Stimulated activated naive CD8-positive, alpha-beta T cell treated with anti-CD3 and anti-CD28 coated beads, Interleukin-15, Interleukin-2, amounts not matched to agents 100 U/mL and 50 U/mL, for 24 hours (primary cell): ENCODE data around the gene EGFLAM.
A peak's percentile ranks its signal among the peaks of the same experiment; 100 is the strongest.

ENCODE experiments used
- ATAC-seq: fragments of 150-1000 bp; cut with Tn5 transposase; one replicate; pipeline ENCODE4 v1.10.0; 2021
- DNase-seq: peaks from one replicate; pipeline ENCODE4 v3.0.0; 2021

EGFLAM gene

DNA sequence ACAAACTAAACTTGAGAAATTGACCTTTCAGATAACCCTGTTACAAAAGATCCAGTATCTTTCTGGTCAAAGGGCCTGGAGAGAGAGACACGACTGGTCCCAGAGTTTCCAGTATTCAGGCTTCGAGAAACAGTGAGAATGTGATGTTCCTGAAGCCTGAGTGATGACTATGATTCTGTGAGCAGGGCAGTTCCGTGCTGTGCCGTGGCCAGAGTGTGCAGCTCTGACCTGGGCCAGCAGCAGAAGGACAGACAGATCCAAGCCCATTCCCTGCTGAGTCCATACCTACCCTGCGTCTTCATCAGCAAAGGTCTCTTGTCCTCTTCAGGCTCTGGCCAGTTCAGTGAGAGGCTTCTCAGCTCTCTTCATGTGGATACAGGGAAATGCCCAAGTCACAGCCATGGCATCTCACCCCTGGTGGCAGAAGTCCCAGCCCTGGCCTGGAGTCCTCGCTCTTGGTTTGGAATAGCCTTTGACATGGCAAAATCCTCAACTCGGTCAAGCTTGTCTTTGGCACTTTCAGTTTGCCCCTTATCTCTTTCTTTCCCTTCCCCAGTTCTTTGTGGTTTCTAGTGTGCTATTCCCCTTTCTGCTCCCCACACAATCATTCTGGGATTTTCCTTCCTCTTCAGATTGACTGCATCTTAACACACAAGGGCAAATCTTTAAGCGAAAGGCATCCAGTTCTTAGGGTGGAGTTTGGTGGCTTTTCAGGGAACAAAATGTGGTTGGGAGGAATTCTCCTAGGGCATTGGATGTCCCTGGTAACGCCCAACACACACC is 190.4 kb downstream of the EGFLAM start:
- no peak for DNase-seq
- ATAC-seq = no peak

DNA sequence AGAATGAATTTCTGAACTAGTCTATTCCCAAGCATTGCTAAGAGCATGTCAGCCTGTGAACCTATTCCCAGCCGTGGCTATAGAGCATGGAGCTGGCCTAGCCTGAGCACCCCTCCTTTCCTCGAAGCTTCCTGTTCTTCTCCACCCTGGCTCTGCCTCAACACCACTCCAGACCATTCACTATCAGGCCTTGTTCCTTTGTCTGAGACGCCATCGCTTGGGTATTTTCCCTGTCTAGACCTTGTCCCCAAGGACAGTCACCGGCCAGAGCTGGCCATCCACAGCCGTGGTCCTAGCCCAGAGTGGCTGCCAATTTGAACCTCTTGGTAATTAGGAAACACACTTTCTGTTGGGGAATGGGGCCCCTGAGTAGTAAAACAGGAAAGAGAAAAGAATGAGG is 192.3 kb downstream of the EGFLAM start:
- ATAC-seq (no peak), DNase-seq (no peak)

DNA sequence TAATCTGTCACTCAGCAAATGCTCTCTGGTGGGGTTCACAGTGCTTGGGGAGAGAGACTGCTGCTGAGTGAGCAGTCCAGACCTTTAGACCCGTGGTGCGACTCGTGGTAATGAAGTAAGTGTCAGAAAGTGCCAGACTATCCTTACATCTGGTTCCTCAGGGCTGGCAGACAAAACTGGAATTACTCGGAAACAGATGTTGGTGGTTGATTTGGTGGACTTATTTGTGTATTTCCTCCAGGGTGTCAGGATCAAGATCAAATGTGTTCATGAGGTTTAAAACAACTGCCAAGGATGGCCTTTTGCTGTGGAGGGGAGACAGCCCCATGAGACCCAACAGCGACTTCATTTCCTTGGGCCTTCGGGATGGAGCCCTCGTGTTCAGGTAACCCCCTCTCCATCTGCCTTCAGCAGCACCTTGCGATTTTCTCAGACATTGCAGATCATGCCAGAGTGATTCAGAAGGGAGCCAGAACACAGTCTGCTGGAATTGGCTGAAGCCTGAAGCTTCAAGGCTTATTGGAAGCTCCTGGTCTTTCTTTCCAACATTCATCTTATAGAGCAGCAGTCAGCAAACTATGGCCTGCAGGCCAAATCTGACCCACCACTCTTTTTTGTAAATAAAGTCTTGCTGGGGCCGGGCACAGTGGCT is 192.8 kb downstream of the EGFLAM start:
- DNase-seq (no peak), ATAC-seq (no peak)

DNA sequence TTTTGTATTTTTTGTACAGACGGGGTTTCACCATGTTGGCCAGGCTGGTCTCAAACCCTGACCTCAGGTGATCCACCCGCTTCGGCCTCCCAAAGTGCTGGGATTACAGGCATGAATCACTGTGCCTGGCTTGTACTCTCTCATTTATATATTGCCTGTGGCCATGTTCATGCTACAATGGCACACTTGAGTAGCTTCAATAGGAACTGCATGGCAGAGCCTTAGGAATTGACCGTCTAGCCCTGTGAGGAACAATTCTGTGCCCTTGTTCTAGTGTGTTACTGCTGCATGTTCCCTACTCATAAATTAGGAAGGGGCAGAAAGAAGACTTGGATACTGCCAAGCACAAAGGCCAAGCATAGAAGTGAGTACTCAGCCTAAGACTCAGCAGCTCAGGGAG is 193.8 kb downstream of the EGFLAM start:
- ATAC-seq (no peak), DNase-seq (no peak)

DNA sequence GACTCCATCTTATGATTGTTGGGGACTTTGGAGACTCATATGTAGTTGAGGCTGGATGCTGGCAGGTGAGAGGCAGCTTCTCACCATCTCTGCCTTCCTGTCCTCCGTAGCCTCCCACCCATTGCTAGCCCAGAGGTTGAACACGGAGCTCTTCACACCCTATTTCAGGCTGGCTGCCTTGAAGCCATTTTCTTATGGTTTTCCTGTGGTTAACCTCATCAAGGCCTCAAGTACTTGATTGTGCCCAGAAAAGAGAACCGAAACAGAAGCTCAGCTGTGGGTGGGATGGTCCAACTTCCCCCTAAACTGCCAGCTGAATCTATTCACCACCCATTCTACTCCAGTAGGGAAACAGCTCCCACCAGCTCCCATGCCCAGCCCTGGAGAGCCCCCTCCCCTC is 195.1 kb downstream of the EGFLAM start:
- peak; percentile 94 for ATAC-seq
- DNase-seq = peak; percentile 43

DNA sequence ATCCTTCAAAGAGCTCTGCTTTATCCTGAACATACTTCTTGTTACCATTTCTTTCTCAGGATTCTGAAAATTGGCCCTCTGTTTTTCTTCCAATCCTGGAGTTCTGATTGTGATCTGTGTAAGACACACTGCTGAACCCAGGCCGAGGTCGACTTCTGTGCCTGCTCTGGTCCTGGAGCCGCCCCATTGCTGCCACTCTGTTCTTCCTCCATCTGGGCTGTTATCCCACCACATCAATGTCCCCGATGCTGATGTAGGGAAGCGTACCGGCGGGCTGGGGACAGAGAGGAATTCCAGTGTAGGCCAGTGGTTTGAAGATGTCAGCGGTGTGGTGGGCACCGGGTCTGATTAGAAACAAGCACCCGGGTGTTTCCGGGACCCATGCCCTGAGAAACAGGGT is 195.6 kb downstream of the EGFLAM start:
- DNase-seq (no peak), ATAC-seq (no peak)

DNA sequence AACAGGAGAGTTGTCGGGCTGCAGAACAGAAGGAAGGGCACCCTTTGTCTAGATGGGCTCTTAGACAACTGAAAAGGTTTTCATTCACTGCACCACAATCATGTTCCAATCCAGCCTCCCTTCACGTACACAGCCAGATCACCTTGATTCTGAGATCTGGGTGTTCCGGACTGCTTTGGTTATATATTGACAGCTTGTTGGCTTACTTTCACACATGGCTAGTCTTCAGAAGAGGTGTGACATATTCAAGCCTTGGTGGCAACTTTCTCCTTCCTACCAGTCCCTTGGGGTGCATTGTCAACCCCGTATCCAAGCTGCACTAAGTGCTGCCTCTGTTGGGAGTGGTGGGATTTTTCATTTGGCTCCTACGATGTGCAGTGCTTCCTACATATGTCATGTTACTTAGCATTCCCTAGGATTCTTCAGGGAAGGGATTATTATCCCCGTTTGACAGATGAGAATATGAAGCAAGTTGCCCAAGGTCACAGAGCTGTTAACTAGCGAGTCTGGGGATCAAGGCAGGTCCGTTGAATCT is 197.5 kb downstream of the EGFLAM start:
- DNase-seq (no peak), ATAC-seq (no peak)

DNA sequence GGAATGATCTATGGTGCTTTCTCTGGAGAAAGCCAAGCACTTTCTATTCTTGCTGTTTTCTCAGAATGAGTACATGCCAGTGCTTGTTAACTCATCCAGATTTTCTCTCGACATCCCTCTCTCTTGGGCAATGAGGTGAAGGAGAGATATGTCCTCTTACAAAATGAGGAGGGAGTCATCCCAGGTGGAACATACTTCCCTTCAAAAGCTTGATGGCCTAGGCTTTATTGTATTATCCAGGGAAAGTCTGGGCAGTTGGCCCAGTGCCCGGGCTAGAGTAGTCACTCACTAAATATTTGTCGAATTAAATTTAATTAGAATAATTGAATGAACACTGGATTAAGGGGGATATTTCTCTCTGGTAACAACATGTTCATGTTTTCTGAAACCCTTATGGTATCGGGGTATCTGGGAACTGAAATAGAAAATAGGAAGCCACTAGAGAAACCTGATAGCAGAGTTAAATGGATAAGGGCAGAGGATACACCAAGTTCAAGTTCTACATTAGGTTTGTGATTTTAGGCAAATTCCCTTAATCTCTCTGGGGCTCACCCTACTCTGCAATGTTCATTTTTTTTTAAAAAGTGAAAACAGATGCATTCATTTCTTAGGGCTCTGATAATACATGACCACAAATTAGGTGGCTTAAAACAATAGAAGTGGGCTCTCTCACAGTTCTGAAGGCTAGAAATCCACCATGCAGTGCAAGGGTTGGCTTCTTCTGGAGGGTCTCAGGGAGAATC is 198.5 kb downstream of the EGFLAM start:
- ATAC-seq = no peak

DNA sequence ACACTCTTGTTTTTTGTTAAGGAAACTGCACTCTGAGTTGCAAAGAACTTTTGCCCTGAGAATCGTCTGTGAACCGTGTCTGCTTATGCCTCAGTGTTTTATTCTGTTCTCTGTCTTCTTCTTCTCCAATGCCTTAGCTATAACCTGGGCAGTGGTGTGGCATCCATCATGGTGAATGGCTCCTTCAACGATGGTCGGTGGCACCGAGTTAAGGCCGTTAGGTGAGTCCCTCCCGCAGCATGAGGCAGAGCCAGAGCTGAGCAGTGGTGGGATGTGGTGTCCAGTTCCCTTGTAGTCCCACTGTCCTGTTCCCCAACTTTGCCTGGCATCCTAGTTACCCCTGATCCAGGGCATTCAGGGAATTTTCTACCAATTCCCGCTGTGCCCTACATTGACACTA is 199.8 kb downstream of the EGFLAM start:
- DNase-seq (no peak), ATAC-seq (no peak)

More for the DNA sequence above, 198.5 kb downstream of the EGFLAM start:
- no peak for DNase-seq

DNA sequence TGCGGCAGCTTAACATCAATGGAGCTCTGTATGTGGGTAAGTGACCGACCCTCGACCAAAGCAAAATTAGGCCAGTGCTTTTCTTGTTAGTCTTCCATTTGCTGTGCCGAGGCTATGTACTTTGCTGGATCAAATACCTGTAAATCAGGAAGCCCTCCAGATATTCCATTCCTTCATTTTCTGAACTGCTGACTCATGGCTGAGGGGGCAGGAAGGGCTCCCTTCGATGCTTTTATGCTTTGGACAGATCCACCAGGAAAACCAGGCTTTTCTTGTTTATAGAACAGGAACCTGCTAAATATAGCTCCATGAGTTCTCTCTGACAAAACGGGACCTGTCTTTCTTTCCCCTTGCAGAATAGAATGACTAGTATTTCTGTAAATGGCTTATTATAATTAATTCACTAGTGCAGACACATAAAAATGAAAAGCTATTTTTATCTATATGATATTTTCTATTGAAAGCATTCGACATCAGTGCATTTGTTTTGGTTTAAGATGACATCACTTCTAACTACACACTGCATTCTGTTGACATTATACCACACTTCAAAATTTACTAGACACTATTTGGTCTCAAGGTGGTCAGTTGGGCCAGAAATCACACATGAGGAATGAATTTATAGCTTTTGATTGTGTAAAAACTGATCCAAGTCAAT is 204.7 kb downstream of the EGFLAM start:
- no peak for DNase-seq
- no peak for ATAC-seq

DNA sequence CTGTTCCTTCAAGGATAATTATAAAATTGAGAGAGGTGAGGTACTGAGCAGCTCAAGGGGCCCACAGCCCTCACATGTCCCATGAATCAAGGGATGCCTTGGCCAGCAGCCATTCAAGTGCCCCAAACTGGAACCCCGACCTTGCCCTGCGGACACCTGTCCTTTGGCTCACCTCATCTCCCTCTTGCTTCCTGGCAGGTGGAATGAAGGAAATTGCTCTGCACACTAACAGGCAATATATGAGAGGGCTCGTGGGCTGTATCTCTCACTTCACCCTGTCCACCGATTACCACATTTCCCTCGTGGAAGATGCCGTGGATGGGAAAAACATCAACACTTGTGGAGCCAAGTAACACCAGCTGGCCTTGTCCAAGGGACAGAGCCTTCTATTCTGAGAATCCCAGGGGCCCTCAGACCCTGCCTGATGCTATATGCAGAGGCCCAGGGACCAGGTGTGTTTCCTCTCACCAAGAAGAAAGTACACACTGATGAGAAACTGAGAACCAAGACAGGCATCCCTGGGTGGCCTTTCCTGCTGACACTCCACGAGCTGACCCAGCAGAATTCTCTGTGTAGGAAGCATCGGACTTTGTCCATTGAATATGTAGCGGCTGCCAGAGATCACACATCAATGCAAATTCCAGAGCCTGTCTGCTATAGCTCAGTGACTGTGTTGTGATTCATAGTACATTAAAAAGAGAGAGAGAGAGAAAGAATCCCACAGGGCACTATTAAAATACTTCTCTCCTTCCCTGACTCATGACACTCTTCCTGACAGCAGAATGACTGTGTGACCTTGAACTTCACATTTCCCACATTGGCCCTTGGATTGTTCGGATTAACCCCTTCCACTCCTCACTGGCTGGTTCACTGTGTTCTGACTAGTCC is 205.5 kb downstream of the EGFLAM start:
- DNase-seq (no peak), ATAC-seq (no peak)

DNA sequence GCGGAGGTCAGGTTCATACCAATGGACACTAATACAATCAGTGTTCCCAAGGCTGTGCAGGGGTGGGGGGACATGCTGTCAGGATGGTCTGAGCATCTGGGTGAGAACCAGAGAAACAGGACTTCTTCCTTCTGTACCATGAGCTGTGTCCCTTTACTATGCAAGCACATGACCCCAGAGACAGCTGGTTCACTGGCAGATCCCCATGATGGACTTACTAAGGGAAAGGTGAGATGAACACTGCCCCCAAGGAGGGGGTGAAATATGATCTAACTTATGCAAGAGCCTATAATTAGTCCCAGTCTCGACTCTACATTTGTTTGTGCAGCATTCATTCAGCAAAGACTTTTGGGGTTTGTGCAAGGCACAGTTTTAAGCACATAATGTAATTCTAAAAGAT is 206.7 kb downstream of the EGFLAM start:
- ATAC-seq (no peak), DNase-seq (no peak)

DNA sequence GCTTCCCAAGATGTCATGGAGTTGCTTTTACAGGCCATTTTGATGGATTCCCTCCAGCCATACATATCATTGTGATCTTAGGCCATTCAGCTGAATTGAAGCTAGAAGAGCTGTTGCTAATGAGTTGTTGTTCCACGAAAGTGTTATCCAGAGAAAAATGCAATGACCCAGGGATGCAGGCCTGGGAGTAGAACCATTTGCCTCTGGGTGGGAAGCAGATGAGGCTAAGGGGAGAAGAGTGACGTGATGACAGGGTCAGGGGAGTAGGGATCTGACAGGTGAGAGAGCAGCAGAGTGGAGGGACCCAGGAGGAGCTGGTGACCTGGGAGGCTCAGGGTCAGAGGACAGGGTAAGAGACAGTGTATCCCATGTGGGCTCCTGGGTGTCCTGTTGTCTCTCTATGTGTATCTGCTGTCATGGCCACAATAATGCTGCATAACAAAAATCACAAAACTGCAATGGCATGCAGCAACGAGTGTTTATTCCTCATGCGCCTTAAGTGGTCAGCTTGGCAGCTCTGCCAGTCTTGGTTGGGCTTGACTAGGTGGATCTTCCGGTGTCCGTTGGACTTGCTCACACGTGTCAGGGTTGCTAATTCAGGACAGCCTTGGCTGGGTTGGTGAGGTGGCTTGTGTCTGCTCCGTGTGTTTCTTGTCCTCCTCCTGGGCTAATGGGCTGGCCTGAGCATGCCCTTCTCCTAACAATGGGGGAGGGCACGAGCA is 207.5 kb downstream of the EGFLAM start:
- no peak for DNase-seq
- ATAC-seq = no peak

DNA sequence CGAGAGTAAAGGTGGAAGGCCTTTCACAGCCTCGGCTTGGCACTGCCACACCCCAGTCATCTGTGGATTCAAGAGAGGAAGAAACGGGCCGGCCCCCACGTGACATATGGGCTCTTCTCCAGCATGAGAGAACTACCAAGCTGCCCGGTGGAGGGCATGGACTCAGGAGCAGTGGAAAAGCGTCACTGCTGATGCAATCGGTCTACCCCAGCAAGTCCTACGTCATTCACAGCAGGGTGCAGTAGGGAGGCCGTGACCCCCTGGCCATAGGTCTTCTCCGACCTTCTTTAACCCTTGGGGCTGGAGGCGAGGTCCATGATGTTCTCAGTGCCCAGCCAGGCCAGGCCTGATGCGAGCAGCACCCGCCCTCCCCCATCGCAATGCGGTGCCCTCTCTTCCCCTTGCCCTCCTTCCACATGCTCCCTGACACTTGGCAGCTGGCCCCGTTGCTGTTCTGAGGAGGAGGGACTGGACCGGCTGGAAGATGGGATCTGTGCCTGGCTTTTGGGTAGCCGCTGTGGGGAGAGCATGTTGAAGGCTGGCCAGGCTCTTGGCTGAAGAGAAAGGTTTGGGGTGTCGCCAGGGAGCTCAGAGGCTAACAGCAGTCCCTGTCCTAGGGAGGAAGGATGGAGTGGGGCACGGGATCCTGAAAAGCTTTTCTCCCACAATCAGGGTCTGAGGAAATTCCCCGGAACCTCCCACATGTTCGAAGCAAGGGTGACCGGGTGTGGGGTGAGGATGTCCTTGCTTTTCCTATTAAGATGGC is 208.2 kb downstream of the EGFLAM start:
- DNase-seq (no peak), ATAC-seq (no peak)

DNA sequence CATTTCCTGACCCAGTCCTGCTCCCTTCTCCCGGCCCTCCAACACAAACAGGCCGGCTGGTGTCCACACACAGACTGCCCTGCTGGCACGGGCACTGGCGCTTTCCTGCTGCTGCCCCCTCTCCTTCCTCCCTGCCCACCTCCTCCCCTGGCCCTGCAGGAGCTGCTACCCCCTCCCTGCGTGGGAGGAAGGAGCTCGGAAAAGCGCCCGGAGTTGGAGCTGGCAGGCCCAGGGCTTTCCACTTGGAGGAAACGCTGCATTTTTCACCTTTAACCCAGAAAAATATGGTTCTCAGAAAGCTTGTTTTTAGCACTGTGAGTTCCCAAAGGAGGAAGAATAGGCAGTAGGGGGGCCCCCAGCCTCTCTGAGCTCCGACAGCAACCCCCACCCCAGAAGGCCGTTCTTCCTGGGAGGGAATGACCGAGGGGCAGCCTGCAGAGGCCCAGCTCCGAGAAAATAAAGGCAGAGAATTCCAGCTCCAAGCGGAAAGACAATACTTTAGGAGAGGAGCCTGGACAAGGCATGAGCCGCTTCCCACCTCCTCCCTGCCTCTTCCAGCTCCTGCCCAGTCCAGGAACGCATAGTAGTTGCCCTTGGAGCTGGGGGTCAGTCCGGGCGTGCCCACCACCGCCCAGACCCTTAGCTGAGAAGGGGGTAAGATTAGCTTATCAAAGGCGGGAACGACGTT is 209.1 kb downstream of the EGFLAM start:
- ATAC-seq (no peak), DNase-seq (no peak)

DNA sequence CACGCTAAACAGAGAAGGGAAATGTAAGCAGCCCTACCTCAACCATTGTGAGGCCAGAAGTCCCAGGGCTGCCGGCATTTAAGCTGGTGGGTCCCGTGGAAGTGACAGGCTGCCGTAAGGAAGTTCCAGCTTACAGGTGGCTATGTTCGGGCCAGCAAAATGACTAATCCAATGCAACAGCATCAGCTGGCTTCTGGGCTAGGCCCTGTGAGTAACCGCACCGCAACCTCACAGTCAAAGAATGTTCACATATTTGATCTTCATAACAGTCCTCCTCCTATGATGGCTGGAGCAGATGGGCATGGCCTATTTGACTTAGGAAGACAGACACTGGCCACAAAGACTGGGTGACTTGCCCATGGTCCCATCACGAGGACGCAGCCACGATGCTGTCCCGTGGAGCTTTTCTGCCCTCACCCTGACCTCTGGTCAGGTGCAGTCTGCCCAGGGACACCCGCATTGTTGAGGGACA is 209.9 kb downstream of the EGFLAM start:
- no peak for ATAC-seq
- no peak for DNase-seq

DNA sequence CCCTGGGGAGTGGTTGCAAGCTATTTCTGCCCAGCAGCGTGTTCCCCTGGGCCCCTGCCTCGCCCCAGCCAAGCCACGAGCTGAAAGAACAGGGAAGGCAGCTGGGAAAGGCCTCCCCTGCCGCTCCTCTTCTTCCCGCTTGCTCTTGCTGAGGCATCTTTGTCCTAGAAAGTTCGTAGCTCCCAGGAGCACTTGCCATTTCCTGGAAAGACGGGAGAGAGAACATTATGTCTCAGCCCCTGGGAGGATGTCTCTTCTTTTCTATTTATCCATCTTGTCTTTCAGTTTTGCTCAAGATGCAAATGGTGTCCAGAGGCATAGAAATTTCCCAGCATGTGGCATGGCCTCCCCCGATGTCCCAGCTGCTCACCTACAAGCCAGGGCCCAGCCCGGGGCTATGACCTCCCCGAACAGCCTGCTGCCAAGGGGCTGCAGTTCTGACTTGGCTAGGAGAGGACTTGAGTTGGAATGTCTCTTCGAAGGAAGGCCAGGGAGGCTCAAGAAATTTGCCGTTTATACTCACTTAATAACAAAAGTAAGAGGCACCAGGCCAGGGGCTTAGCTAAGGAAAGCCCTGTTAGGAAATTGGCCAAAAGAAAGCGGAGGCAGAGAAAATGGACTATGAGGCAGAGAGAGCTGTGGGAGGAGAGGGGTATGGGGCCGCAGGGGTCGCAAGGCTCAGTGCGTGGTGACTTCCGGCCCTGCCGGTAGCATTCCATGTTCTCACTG is 210.8 kb downstream of the EGFLAM start:
- ATAC-seq = no peak
- no peak for DNase-seq

DNA sequence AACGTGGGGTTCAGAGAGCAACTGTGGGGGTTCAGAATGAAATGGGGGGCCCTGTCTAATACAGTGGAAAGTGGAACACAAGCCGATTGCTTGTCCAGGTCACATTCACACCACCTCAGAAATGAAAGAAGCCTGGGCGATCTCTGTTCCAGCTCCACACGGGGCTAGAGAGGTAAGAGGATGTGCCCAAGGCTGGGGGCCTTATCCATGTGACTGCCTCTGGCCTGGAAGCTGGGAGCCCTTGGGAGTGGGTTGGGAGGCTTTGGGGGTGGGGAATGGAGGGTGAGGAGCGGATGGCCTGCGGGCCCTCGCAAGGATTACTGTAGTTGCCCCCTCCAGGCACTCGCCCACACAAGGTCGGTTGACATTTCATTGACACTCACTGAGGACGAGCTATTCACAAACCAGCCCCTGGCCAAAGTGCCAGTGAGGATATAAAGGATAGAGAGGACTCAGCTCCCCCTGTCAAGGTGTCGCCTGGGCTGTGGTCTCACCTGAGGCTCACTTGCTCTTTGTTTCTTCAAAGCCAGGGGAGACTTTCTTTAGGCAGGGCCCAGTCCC is 211.4 kb downstream of the EGFLAM start:
- ATAC-seq (no peak), DNase-seq (no peak)
